Measurements from ENCODE around the gene GFAP.

Gene GFAP

GRCh38 chr17:44914148-44914547 lies 1.2 kb downstream of the GFAP start:
- no peak for DNase-seq (ENCODE audit: low read depth)

GRCh38 chr17:44913676-44914075 lies 1.6 kb downstream of the GFAP start:
- no peak for DNase-seq (ENCODE audit: low read depth)

- no peak for DNase-seq (ENCODE audit: low read depth)
These were observed 2.3 kb downstream of the GFAP start for GRCh38 chr17:44912763-44913544.

DNA sequence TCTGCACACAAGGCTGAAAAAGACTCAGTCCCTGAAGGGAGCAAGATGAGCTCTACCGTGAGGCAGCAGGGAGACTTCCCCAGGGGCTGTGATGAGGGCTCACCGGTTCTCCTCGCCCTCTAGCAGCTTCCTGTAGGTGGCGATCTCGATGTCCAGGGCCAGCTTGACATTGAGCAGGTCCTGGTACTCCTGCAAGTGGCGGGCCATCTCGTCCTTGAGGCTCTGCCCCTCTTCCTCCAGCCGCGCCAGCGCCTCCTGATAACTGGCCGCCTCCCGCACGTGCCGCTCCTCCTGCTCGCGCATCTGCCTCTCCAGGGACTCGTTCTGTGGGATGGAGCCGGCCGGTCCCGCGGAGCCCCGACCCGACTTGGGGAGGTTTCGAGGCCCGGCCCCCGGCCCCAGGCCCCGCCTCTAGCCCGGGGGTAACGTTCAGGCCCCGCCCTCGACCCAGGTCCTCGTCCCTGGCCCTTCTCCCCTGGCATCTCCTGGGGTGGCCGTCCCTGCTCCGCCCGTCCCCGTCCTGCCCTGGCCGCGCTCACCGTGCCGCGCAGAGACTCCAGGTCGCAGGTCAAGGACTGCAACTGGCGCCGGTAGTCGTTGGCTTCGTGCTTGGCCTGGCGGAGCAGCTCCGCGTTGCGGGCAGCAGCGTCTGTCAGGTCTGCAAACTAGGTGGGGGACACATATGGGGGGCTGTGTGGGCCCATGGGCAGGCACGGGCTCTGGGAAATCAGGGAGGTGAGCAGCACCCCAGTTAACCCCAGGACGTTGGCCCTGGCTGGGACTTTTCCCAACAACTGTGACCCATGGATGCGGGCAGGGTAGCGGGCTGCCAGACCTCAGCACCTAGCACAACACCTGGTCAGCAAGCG lies 3.9 kb downstream of the GFAP start:
- DNase-seq (ENCODE audit: low read depth) = no peak

- DNase-seq (ENCODE audit: low read depth) = no peak
These were observed 4.8 kb downstream of the GFAP start for GRCh38 chr17:44910231-44911106.

GRCh38 chr17:44909681-44910144 lies 5.6 kb downstream of the GFAP start:
- no peak for DNase-seq (ENCODE audit: low read depth)

DNA sequence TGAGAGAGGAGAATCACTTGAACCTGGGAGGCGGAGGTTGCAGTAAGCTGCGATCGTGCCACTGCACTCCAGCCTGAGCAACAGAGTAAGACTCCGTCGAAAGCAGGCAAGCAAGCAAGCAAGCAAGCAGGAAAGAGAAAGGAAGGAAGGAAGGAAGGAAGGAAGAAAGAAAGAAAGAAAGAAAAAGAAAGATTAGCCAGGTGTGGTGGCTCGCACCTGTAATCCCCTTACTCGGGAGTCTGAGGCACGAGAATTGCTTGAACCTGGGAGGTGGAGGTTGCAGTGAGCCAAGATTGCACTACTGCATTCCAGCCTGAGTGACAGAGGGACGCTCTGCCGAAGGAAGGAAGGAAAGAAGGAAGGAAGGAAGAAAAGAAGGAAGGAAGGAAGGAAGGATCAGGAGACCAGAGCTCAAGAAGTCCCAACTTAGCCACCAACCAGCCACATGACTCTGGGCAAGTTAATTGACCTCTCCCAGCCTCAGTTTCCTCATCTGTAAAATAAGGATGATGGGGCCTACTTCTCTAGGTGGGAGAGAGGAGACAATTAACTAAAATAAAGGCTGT lies 6.5 kb downstream of the GFAP start:
- DNase-seq (ENCODE audit: low read depth) = no peak

- DNase-seq (ENCODE audit: low read depth) = no peak
These were observed 7.4 kb downstream of the GFAP start for GRCh38 chr17:44907729-44908470.

- no peak for DNase-seq (ENCODE audit: low read depth)
These were observed 8.3 kb downstream of the GFAP start for GRCh38 chr17:44906763-44907728.

DNA sequence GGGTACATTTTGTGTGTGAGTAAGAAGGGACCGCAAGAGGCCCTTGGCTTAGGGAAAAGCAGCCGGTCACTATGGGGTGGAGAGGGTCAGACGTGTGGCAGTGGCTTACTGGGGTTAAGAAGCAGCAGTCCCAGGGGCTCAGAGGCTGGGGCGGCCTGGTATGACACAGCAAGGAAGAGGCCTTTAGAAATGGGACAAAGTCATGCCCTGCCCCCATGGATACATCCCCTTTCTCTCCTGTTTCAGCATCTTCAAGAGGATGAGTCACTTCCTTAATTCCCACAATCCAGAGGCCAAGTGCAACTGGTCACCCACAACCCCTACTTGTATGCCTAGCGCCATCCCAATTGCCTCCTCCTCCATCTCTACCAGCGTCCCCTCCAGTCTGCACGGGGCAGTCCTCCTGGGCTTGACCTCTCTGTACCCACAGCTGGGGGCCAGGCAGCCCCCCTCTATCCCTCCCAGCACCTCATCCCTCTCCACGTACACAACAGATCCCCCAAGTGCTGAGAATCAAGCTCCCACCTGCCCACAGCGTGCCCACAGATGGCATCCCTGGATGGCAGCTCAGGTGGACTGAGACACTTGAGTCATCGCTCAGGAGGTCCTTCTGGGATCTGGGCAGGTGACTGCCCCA lies 9.2 kb downstream of the GFAP start:
- no peak for DNase-seq (ENCODE audit: low read depth)

- no peak for DNase-seq (ENCODE audit: low read depth)
These were observed 10.0 kb downstream of the GFAP start for GRCh38 chr17:44905006-44906000.

GRCh38 chr17:44904001-44904984 lies 11.0 kb downstream of the GFAP start:
- no peak for DNase-seq (ENCODE audit: low read depth)

GRCh38 chr17:44903012-44903685 lies 12.2 kb downstream of the GFAP start:
- DNase-seq (ENCODE audit: low read depth) = no peak

DNA sequence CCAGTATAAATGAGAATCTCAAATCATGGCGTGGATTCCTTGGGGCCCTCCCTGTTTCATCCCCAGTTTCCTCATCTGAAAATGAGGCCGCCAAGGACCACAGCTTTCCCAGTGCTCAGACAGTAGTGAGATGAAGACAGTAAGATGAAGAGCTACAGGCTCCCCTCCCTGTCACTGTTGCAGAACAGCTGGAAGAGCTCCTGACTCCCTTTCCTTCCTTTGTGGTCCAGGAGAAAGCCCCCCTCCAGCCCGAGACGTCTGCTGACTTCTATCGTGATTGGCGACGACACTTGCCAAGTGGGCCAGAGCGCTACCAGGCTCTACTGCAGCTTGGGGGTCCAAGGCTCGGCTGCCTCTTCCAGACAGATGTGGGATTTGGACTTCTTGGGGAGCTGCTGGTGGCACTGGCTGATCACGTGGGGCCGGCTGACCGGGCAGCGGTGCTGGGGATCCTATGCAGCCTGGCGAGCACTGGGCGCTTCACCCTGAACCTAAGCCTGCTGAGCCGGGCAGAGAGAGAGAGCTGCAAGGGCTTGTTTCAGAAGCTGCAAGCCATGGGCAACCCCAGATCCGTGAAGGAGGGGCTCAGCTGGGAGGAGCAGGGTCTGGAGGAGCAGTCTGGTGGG lies 13.1 kb downstream of the GFAP start:
- no peak for DNase-seq (ENCODE audit: low read depth)

GRCh38 chr17:44901411-44901921 lies 13.8 kb downstream of the GFAP start:
- no peak for DNase-seq (ENCODE audit: low read depth)

DNA sequence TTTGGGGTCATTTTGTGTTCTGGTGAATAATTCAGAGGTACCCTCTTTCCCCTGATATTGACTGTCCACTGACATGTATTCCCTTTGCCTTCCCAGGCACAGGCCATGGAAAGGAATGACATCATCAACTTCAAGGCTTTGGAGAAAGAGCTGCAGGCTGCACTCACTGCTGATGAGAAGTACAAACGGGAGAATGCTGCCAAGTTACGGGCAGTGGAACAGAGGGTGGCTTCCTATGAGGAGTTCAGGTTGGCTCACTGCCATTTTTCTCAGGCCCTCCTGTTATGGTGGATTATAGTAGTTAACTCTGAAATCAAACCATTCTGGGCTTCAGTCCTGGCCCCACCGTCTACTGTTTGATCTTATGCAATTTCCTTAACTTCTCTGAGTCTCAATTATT lies 14.4 kb downstream of the GFAP start:
- DNase-seq (ENCODE audit: low read depth) = no peak
